GM21529 (cell line): ENCODE data around the gene ICAM1.

Experiments
- ATAC-seq: cut with Tn5 transposase; IDR thresholded peaks from one replicate; pipeline ENCODE4 v1.9.1; 2021; ENCODE audit not compliant: unreplicated experiment

Gene ICAM1

DNA sequence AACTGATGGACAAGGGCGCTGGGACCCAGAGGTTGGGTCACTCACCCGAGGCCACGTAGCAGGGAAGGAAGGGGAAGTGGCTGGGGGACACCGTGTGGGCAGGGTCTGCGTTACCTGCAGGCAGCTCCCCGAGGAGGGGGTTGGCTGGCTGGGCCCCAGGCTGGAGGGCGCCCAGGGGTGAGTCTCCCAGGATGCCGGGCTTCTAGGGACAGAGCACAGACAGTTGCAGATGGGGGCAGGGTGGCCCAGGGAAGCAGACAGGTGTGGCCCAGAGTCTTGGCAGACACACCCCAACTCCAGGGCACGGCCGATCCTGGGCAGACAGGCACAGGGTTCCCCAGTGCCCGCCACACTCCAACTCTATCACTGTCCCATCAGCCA, 50.5 kb downstream of the ICAM1 start:
- no peak for ATAC-seq

- no peak for ATAC-seq
Observed at GRCh38 chr19:10321874-10322835, 51.2 kb downstream of the ICAM1 start.

DNA sequence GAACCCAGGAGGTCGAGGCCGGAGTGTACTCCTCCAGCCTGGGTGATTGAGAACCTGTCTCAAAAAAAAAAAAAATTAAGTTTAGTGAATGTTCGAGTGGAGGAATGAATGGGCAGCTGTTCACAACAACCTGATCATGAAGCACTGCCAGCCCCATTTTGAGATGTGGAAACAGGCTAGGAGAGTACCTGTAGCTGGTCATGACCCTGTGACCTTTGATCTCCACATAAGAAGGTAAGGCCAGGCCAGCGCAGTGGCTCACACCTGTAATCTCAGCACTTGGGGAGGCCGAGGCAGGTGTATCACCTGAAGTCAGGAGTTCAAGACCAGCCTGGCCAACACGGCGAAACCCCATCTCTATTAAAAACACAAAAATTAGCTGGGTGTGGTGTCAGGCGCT, 54.8 kb downstream of the ICAM1 start:
- no peak for ATAC-seq

- no peak for ATAC-seq
Observed at GRCh38 chr19:10327793-10328192, 56.9 kb downstream of the ICAM1 start.

- ATAC-seq: no peak
Observed at GRCh38 chr19:10328558-10329429, 57.9 kb downstream of the ICAM1 start.

- no peak for ATAC-seq
Observed at GRCh38 chr19:10329555-10329954, 58.6 kb downstream of the ICAM1 start.

- ATAC-seq: no peak
Observed at GRCh38 chr19:10332158-10332964, 61.4 kb downstream of the ICAM1 start.

DNA sequence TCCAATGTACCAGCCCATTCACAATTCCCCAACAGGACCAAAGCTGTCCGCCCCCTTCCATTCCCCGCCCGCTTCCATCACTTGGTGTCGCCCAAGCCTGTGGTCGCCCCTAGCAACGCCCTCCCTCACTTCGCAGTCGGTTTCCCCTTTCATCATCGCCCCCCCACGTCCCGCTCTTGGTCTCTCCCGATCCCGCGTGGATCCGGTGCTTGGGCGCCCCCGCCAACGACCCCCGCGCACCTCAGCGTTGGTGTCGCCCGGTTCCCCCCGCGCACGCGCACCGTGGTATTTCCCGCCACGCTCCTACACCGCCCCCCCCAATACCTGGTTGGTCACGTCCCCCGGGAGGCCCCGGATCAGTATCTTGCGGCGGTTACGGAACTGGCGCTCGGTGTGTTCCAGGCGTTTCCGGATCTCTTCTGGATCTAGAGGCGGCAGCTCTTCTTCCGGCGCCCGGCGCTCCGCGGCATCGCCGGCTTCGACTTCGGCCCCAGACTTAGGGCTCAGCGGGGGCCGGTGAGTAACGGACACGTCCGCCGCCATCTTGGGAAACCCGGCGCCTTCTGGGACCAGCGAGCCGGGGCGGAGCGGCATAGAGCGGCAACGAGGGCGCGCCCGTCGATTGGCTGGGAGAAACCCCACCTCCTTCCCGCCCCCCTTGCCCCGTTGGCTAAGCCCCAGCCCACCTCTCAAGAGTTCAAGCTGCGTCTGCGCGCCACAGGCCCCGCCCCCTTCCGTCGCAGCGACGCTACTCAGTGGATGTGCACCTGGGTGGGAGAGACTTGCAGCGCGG, 62.2 kb downstream of the ICAM1 start, which contains the start of gene RAVER1:
TSS of gene RAVER1 (minus strand) at position 565 of the 793 bp plus-strand sequence. CDS start at position 543, 22 bp downstream.
- ATAC-seq: peak; percentile 84

DNA sequence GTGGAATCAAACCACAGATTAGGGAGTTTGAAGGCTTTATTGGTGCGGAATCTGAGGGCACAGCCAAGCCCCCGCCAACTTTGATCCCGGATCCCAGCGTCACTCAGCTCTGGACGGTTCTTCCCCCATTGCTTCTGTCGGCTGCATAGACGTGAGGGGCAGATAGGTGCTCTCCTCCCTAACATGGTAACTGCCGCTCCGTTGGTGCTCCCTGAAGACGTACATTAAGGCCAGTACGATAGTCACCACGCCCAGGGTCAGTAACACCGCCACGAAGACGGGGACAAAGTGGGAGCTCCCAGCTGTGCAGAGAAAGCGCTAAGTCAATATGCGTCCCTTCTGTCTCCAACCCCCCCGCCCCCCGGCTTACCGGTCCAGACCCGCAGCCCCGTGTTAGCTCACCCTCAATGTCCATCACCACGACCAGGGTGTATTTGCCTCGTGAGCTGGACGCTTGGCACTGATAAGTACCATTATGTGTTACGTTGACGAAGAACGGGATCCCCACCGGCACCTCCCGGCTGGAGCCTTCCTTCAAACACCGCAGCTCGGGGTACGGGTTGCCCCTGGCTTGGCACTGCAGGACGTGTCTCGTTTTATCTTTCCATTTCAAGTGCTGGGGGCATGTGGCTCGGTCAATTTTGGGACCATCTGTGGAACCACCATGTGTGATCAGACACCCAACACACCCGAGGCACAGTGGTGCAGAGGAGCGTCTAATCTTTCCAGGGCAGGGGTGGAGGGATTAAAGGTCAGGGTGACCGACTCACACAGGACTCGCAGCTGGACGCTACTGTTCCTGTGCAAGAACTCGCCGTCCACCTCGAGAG, 63.1 kb downstream of the ICAM1 start:
- peak; percentile 5 for ATAC-seq

- ATAC-seq: no peak
Observed at GRCh38 chr19:10334588-10335351, 63.9 kb downstream of the ICAM1 start.

DNA sequence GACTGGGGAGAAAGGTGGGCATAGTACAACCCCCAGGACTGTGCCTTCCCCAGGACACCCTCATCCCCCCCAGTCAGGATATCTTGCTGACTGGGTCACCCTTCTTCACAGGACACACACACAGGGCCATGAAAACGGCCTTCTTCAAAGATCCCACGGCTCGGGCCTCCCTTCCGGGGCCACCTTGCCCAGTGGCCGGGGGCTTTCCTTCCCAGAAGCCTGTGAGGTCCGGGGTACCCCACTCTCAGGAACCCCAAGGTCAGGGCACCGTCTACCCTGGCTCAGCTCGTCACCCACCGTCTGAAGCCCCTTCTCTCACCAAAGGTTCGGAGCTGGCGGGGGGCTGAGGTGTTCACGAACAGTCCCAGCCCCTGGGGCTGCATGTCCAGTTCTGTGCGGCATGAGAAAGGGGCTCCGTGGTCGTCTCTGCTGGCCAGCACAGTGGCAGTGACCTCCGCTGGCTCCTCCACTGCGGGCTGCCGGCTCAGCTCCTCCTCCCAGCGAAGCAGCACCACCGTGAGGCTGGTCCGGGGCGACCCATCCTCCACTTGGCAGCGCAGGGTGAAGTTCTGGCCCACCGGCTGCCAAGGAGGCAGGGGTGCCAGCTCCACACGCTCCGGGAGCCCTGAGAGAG, 64.5 kb downstream of the ICAM1 start:
- no peak for ATAC-seq
